ENCODE results near the gene SPTBN5. TPM values are rescaled to one million over a fixed set of nuclear protein-coding genes. Genes with fewer than 3 reads are reported as not detected.

Gene SPTBN5
- total RNA-seq, 1 donor from 2014 or later: 1.9 TPM

GRCh38 chr15:41895491-41895890 is 1.6 kb upstream of the SPTBN5 start:
- H3K27ac ChIP-seq: peak overlapping the region; percentile 44
- no peak for TF ChIP-seq CTCF (IDR thresholded peaks at IDR 0.05)
- no peak for ATAC-seq

GRCh38 chr15:41894791-41895463 is 1.1 kb upstream of the SPTBN5 start:
- no peak overlapping the region for H3K4me3 ChIP-seq
- peak overlapping the region; percentile 44 for H3K27ac ChIP-seq
- H3K4me1 ChIP-seq: peaks cover 19% of the 10 kb centered on the region
- H3K9me3 ChIP-seq: no peaks in the 10 kb centered on the region
- intact Hi-C loops (cut with DNase I): no loop called here
- H3K27me3 ChIP-seq: no peaks in the 10 kb centered on the region
- DNase-seq: peak; percentile 87
- peaks cover 21% of the 10 kb centered on the region for H3K36me3 ChIP-seq
- TF ChIP-seq CTCF (IDR thresholded peaks at IDR 0.05): no peak
- ATAC-seq: peak; percentile 89

More at GRCh38 chr15:41895491-41895890, 1.6 kb upstream of the SPTBN5 start:
- Histone ChIP-seq H3K4me1 (peaks cover 19% of the 10 kb centered on the region), H3K4me3 (no peak overlapping the region), H3K27me3 (no peaks in the 10 kb centered on the region), H3K9me3 (no peaks in the 10 kb centered on the region), H3K36me3 (peaks cover 26% of the 10 kb centered on the region)
- no peak for DNase-seq
- intact Hi-C loops (cut with DNase I): no loop called here

GRCh38 chr15:41894251-41894790 is 468 bp upstream of the SPTBN5 start:
- DNase-seq: no peak
- intact Hi-C loops (cut with DNase I): no loop called here
- Histone ChIP-seq H3K4me3 (no peak overlapping the region), H3K9me3 (no peaks in the 10 kb centered on the region), H3K27me3 (no peaks in the 10 kb centered on the region), H3K36me3 (peaks cover 14% of the 10 kb centered on the region), H3K4me1 (peaks cover 19% of the 10 kb centered on the region), H3K27ac (peak overlapping the region; percentile 44)
- no peak for ATAC-seq
- no peak for TF ChIP-seq CTCF (IDR thresholded peaks at IDR 0.05)

GRCh38 chr15:41892621-41893421 is 1.0 kb downstream of the SPTBN5 start:
- H3K9me3 ChIP-seq: no peaks in the 10 kb centered on the region
- no peaks in the 10 kb centered on the region for H3K27me3 ChIP-seq
- ATAC-seq (peak; percentile 73), DNase-seq (peak; percentile 87)
- TF ChIP-seq CTCF (IDR thresholded peaks at IDR 0.05): no peak
- H3K36me3 ChIP-seq: no peaks in the 10 kb centered on the region
- no peak overlapping the region for H3K27ac ChIP-seq
- intact Hi-C loops (cut with DNase I): no loop called here
- H3K4me3 ChIP-seq: no peak overlapping the region
- H3K4me1 ChIP-seq: peaks cover 19% of the 10 kb centered on the region

GRCh38 chr15:41891946-41892345 is 1.9 kb downstream of the SPTBN5 start:
- TF ChIP-seq CTCF (IDR thresholded peaks at IDR 0.05): no peak
- intact Hi-C loops (cut with DNase I): no loop called here
- no peaks in the 10 kb centered on the region for H3K9me3 ChIP-seq
- no peak overlapping the region for H3K4me3 ChIP-seq
- no peak overlapping the region for H3K27ac ChIP-seq
- DNase-seq (no peak), ATAC-seq (no peak)
- H3K36me3 ChIP-seq: no peaks in the 10 kb centered on the region
- H3K4me1 ChIP-seq: peaks cover 19% of the 10 kb centered on the region
- H3K27me3 ChIP-seq: no peaks in the 10 kb centered on the region
